ENCODE data around the gene PCDH18. TPM values are rescaled to one million over a fixed set of nuclear protein-coding genes. Genes with fewer than 3 reads are reported as not detected.
"Not testable (repeated sequence)": the region's sequence is repeated elsewhere in the genome, so short reads cannot be mapped to it uniquely, and the experiment has no call there.

PCDH18 gene
- total and polyA plus RNA-seq, 2 experiments from 2014 or later: 2.5 to 6.6 TPM

DNA sequence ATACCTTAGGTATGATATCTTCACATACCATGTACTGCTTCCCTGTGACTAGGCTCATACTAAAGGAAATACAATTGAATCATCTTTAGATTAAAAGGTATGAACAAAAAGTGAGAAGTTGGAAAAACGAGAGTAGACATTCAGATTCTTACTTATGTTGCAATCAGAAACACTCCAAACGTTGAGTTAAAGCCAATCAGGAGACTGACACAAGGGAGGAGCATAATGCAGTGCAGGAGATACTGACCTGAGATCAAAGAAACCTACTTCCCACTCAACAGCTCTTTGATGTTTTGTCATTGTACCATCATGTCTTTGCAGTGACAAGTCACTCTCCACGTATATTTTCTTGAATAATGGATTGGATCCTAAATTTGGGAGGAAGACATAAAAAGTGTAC lies 8.9 kb upstream of the PCDH18 start:
- Histone ChIP-seq H3K27ac (no peak overlapping the region), H3K27me3 (no peaks in the 10 kb centered on the region), H3K36me3 (no peaks in the 10 kb centered on the region), H3K4me3 (no peak overlapping the region), H3K9me3 (ENCODE audit: low read depth) (no peaks in the 10 kb centered on the region), H3K4me1 (ENCODE audit: low read depth) (peaks cover 9% of the 10 kb centered on the region)
- TF ChIP-seq, protein P1, sequence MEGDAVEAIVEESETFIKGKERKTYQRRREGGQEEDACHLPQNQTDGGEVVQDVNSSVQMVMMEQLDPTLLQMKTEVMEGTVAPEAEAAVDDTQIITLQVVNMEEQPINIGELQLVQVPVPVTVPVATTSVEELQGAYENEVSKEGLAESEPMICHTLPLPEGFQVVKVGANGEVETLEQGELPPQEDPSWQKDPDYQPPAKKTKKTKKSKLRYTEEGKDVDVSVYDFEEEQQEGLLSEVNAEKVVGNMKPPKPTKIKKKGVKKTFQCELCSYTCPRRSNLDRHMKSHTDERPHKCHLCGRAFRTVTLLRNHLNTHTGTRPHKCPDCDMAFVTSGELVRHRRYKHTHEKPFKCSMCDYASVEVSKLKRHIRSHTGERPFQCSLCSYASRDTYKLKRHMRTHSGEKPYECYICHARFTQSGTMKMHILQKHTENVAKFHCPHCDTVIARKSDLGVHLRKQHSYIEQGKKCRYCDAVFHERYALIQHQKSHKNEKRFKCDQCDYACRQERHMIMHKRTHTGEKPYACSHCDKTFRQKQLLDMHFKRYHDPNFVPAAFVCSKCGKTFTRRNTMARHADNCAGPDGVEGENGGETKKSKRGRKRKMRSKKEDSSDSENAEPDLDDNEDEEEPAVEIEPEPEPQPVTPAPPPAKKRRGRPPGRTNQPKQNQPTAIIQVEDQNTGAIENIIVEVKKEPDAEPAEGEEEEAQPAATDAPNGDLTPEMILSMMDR (IDR thresholded peaks at IDR 0.05; ENCODE audit: low read depth, low read length): no peak
- DNase-seq (ENCODE audit: low read depth in 1 of 2, low spot score in 1 of 2): no peak

DNA sequence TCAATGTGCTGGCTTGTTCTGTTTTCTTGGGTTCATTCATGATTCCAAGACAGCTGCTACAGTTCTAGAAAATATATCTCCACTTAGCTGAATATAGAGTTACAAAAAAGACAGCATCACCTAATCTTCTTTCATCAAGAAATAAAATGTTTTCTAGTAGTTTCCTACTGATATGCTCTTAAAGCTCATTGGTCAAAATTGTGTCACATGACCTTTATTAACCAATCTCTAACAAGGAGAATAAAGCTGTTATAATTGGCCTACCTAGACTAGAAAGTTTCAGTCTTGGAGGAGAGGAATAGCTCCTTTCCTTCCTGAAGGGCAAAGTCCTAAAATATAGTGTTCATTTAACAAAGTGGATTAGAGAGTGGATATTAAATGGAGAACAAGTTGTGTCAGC lies 8.1 kb upstream of the PCDH18 start:
- no peak overlapping the region for H3K4me3 ChIP-seq
- TF ChIP-seq, protein P1 (IDR thresholded peaks at IDR 0.05; ENCODE audit: low read depth, low read length): no peak
- H3K9me3 ChIP-seq (ENCODE audit: low read depth): no peaks in the 10 kb centered on the region
- H3K36me3 ChIP-seq: no peaks in the 10 kb centered on the region
- no peak for DNase-seq (ENCODE audit: low read depth in 1 of 2, low spot score in 1 of 2)
- H3K27me3 ChIP-seq: no peaks in the 10 kb centered on the region
- H3K4me1 ChIP-seq (ENCODE audit: low read depth): peaks cover 4% of the 10 kb centered on the region
- H3K27ac ChIP-seq: no peak overlapping the region

DNA sequence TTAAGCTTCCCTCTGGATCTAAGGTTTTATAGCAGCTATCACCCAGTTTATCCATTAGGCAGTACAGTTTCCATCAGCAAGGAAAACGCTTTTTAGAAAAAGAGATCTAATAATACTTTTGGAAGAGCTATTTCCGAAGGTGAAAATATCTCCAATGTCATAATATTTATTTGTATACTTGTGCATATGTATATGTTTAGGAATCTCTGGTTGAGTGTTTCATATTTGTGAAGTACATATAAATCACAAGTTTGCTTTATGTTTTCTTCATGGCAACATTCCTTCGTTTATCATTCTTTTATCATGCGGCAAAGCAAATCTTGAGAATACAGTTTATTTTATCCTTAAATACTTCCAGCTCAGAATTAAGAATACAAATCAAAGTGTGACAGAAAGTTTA lies 6.2 kb upstream of the PCDH18 start:
- Histone ChIP-seq H3K9me3 (ENCODE audit: low read depth) (no peaks in the 10 kb centered on the region), H3K4me3 (no peak overlapping the region), H3K27me3 (peaks cover 6% of the 10 kb centered on the region), H3K4me1 (ENCODE audit: low read depth) (no peaks in the 10 kb centered on the region), H3K27ac (no peak overlapping the region), H3K36me3 (no peaks in the 10 kb centered on the region)
- DNase-seq (ENCODE audit: low read depth in 1 of 2, low spot score in 1 of 2): no peak
- TF ChIP-seq, protein P1 (IDR thresholded peaks at IDR 0.05; ENCODE audit: low read depth, low read length): no peak

DNA sequence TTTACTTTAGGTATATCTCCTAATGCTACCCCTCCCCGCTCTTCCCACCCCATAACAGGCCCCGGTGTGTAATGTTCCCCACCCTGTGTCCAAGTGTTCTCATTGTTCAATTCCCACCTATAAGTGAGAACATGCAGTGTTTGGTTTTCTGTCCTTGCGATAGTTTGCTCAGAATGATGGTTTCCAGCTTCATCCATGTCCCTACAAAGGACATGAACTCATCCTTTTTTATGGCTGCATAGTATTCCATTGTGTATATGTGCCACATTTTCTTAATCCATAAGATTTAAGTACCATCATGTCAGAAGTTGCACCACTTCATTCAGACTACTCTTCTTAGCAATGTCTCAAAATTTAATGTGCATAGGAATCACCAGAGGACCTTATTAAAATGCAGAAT lies 5.5 kb upstream of the PCDH18 start:
- not testable (repeated sequence) for H3K36me3 ChIP-seq; H3K9me3 ChIP-seq (ENCODE audit: low read depth); DNase-seq (ENCODE audit: low read depth in 1 of 2, low spot score in 1 of 2); H3K27ac ChIP-seq; H3K27me3 ChIP-seq; H3K4me3 ChIP-seq; H3K4me1 ChIP-seq (ENCODE audit: low read depth)

DNA sequence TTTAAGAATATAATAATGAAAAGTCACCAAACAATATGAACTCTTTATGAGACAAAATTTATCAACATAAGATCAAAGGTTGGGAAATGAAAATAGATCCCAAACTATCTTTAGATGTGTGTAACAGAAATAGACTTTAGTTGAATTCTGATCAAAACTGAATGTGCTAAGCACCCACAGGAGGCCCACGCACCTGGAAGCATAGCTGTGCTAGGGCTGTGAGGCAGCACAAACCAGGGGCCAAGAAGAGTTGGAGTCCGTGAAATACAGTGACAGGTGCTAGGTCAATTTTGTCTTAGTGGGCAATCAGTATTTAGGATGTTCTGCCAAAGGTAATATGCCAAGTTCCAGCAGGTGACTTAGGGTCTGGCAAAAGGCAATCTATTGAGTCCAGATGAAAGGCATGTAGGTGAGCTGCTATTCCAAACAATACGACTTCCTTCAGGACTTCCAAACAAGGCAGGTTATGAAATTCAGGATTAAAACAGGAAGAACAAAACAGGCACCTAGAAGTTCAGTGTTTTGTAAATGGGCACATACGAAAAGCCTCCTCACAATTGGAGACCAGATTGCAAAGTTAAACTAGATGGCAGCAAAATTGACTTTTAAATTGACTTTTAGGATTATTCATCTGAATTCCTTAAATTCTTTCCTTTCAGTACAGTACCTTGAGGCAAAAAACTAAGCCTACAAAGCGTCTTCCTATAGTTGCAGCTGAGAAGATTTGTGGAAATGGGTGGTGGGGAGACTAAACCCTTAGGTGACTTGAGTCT lies 4.7 kb upstream of the PCDH18 start:
- no peak overlapping the region for H3K27ac ChIP-seq

DNA sequence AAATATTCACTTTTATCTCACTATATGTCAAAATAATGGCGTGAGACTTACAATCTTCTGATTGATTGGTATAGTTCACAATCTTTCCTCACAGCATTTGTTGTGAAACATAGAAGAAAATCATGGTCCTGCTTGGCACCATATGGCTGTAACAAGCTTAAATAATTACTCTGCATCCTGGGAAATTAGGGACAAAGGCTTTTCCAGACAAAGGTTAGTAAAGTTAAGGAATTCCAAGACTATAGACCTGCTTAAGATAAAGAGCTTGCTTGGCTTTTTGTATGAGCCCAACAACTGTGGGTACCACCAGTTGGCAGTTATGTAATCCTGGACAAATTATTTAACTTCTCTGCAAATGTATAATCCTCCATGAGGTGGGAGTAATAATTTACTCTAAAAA lies 3.4 kb upstream of the PCDH18 start:
- no peak overlapping the region for H3K4me3 ChIP-seq
- TF ChIP-seq, protein P1 (IDR thresholded peaks at IDR 0.05; ENCODE audit: low read depth, low read length): no peak
- peaks cover 18% of the 10 kb centered on the region for H3K27me3 ChIP-seq
- H3K9me3 ChIP-seq (ENCODE audit: low read depth): no peaks in the 10 kb centered on the region
- peaks cover 5% of the 10 kb centered on the region for H3K4me1 ChIP-seq (ENCODE audit: low read depth)
- no peak overlapping the region for H3K27ac ChIP-seq
- DNase-seq (ENCODE audit: low read depth in 1 of 2, low spot score in 1 of 2): no peak
- H3K36me3 ChIP-seq: no peaks in the 10 kb centered on the region

More for the DNA sequence above, 4.7 kb upstream of the PCDH18 start:
- no peaks in the 10 kb centered on the region for H3K9me3 ChIP-seq (ENCODE audit: low read depth)
- DNase-seq (ENCODE audit: low read depth in 1 of 2, low spot score in 1 of 2): no peak
- TF ChIP-seq, protein P1 (IDR thresholded peaks at IDR 0.05; ENCODE audit: low read depth, low read length): no peak
- peaks cover 6% of the 10 kb centered on the region for H3K27me3 ChIP-seq
- H3K4me1 ChIP-seq (ENCODE audit: low read depth): peaks cover 5% of the 10 kb centered on the region
- no peaks in the 10 kb centered on the region for H3K36me3 ChIP-seq
- no peak overlapping the region for H3K4me3 ChIP-seq

Measured in cardiac muscle cell (in vitro differentiated cells and primary cell).